ENCODE measurements around the gene DNM1.

- TF ChIP-seq CTCF (IDR thresholded peaks at IDR 0.05) (no peak), POLR2A (IDR thresholded peaks at IDR 0.05) (no peak)
These were observed 88.8 kb downstream of the DNM1 start for GRCh38 chr9:128292009-128292408.
